Ovary (tissue), 3 donors: ENCODE measurements around the gene LOC128125822.

ENCODE experiments used
- CTCF ChIP-seq, 3 donors: fragments of 450-650 bp in 2 of 3; fragments of 200-600 bp in 1 of 3; IDR thresholded peaks; one replicate each; pipeline versions ENCODE4 v1.5.1 to v1.8.0; 2016 to 2022; ENCODE audit warnings: antibody characterized with exemption in 3 of 3, mild to moderate bottlenecking in 1 of 3
- POLR2A ChIP-seq: fragments of 450-650 bp; IDR thresholded peaks from one replicate; pipeline ENCODE4 v1.6.1; 2017; ENCODE audit warnings: antibody characterized with exemption, mild to moderate bottlenecking, moderate library complexity
- donor health status: DM: no; HTN: no; CAD: no.

- TF ChIP-seq CTCF (IDR thresholded peaks at IDR 0.05) (peak in 1 of 3 donors; percentile 12), POLR2A (peak; percentile 58)
These were observed 1.0 kb downstream of the LOC128125822 start for GRCh38 chr6:63573076-63573898.
